PFSK-1 (cell line): Measurements from ENCODE around the gene VSNL1.

Experiments
- FOXP2 ChIP-seq: optimal IDR thresholded peaks from 2 replicates; pipeline ENCODE3; 2011; ENCODE audit warnings: borderline replicate concordance, control low read depth, inconsistent platforms; ENCODE audit not compliant: insufficient read depth; ENCODE audit errors: extremely low read length, extremely low read depth
- POLR2AphosphoS5 ChIP-seq: IDR thresholded peaks from 2 replicates; pipeline ENCODE4 v1.6.1; 2012; ENCODE audit warnings: low read depth, mild to moderate bottlenecking, control low read depth, low read length, moderate library complexity
- REST ChIP-seq, 2 experiments: IDR thresholded peaks; 2 replicates each; pipeline versions ENCODE4 v1.6.1 to v1.8.0; 2011 to 2012; ENCODE audit warnings: low read depth in 2 of 2, low read length in 2 of 2, control low read depth in 1 of 2, inconsistent platforms in 1 of 2, mild to moderate bottlenecking in 1 of 2, moderate library complexity in 1 of 2; ENCODE audit not compliant: insufficient read depth in 1 of 2
- SIN3A ChIP-seq: IDR thresholded peaks from 2 replicates; pipeline ENCODE4 v1.6.1; 2012; ENCODE audit warnings: mild to moderate bottlenecking, low read length, moderate library complexity, borderline replicate concordance; ENCODE audit not compliant: insufficient read depth
- TAF1 ChIP-seq: IDR thresholded peaks from 2 replicates; pipeline ENCODE4 v1.6.1; 2012; ENCODE audit warnings: low read length, control low read depth, borderline replicate concordance; ENCODE audit not compliant: insufficient read depth

VSNL1 gene

GRCh38 chr2:17520761-17521160 lies 19.7 kb upstream of the VSNL1 start:
- TF ChIP-seq REST (IDR thresholded peaks at IDR 0.05; ENCODE audit: insufficient read depth in 1 of 2, low read depth in 2 of 2, low read length in 2 of 2) (no peak), POLR2AphosphoS5 (no peak), TAF1 (no peak), SIN3A (no peak), FOXP2 (no peak)

- no peak for TF ChIP-seq FOXP2
- no peak for TF ChIP-seq TAF1
- no peak for TF ChIP-seq POLR2AphosphoS5
- TF ChIP-seq SIN3A = no peak
- TF ChIP-seq REST (IDR thresholded peaks at IDR 0.05; ENCODE audit: insufficient read depth in 1 of 2, low read depth in 2 of 2, low read length in 2 of 2) = no peak
Measured at GRCh38 chr2:17521621-17522020, 18.9 kb upstream of the VSNL1 start.

- no peak for TF ChIP-seq SIN3A
- no peak for TF ChIP-seq POLR2AphosphoS5
- no peak for TF ChIP-seq TAF1
- no peak for TF ChIP-seq REST (IDR thresholded peaks at IDR 0.05; ENCODE audit: insufficient read depth in 1 of 2, low read depth in 2 of 2, low read length in 2 of 2)
- TF ChIP-seq FOXP2 = no peak
Measured at GRCh38 chr2:17522303-17522702, 18.2 kb upstream of the VSNL1 start.

GRCh38 chr2:17529771-17530170 lies 10.7 kb upstream of the VSNL1 start:
- TF ChIP-seq REST (IDR thresholded peaks at IDR 0.05; ENCODE audit: insufficient read depth in 1 of 2, low read depth in 2 of 2, low read length in 2 of 2) = no peak
- no peak for TF ChIP-seq TAF1
- TF ChIP-seq SIN3A = no peak
- TF ChIP-seq POLR2AphosphoS5 = no peak
- no peak for TF ChIP-seq FOXP2

- TF ChIP-seq POLR2AphosphoS5 (no peak), REST (IDR thresholded peaks at IDR 0.05; ENCODE audit: insufficient read depth in 1 of 2, low read depth in 2 of 2, low read length in 2 of 2) (no peak), TAF1 (no peak), FOXP2 (no peak), SIN3A (no peak)
Measured at GRCh38 chr2:17533546-17533945, 7.0 kb upstream of the VSNL1 start.
